ENCODE results near the gene CD109. TPM values are rescaled to one million over a fixed set of nuclear protein-coding genes. Genes with fewer than 3 reads are reported as not detected.
"Not testable (repeated sequence)": the region's sequence is repeated elsewhere in the genome, so short reads cannot be mapped to it uniquely, and the experiment has no call there.

CD109 gene
- total RNA-seq, 1 donor from 2014 or later: 0.33 TPM

GRCh38 chr6:73680289-73680918, 15.6 kb upstream of the CD109 start:
- ATAC-seq: no peak
- DNase-seq (ENCODE audit: low spot score): no peak

GRCh38 chr6:73683574-73683973, 12.4 kb upstream of the CD109 start:
- not testable (repeated sequence) for ATAC-seq; DNase-seq (ENCODE audit: low spot score)

GRCh38 chr6:73688351-73688750, 7.7 kb upstream of the CD109 start:
- ATAC-seq (no peak), DNase-seq (ENCODE audit: low spot score) (no peak)

- ATAC-seq: no peak
- no peak for DNase-seq (ENCODE audit: low spot score)
Measured at GRCh38 chr6:73690056-73690455, 5.9 kb upstream of the CD109 start.

- ATAC-seq: no peak
- no peak for DNase-seq (ENCODE audit: low spot score)
Measured at GRCh38 chr6:73691512-73691911, 4.5 kb upstream of the CD109 start.

- ATAC-seq (no peak), DNase-seq (ENCODE audit: low spot score) (no peak)
Measured at GRCh38 chr6:73694711-73695411, 1.1 kb upstream of the CD109 start.

- no peak for DNase-seq (ENCODE audit: low spot score)
- ATAC-seq: no peak
Measured at GRCh38 chr6:73696966-73697655, 1.1 kb downstream of the CD109 start.

GRCh38 chr6:73699676-73700459, 3.9 kb downstream of the CD109 start:
- DNase-seq (ENCODE audit: low spot score): no peak
- no peak for ATAC-seq

- DNase-seq (ENCODE audit: low spot score) (no peak), ATAC-seq (no peak)
Measured at GRCh38 chr6:73702444-73702843, 6.4 kb downstream of the CD109 start.

GRCh38 chr6:73703466-73703865, 7.5 kb downstream of the CD109 start:
- DNase-seq (ENCODE audit: low spot score) (no peak), ATAC-seq (no peak)

GRCh38 chr6:73704260-73704659, 8.3 kb downstream of the CD109 start:
- ATAC-seq (no peak), DNase-seq (ENCODE audit: low spot score) (no peak)

GRCh38 chr6:73704798-73705197, 8.8 kb downstream of the CD109 start:
- DNase-seq (ENCODE audit: low spot score) (no peak), ATAC-seq (no peak)

GRCh38 chr6:73706971-73707370, 11.0 kb downstream of the CD109 start:
- ATAC-seq: no peak
- DNase-seq (ENCODE audit: low spot score): no peak

- DNase-seq (ENCODE audit: low spot score): no peak
- no peak for ATAC-seq
Measured at GRCh38 chr6:73710470-73710869, 14.5 kb downstream of the CD109 start.

GRCh38 chr6:73710948-73711347, 14.9 kb downstream of the CD109 start:
- ATAC-seq: no peak
- no peak for DNase-seq (ENCODE audit: low spot score)

- no peak for DNase-seq (ENCODE audit: low spot score)
Measured at GRCh38 chr6:73712535-73713173, 16.7 kb downstream of the CD109 start.

GRCh38 chr6:73713426-73714147, 17.6 kb downstream of the CD109 start:
- no peak for ATAC-seq

More at GRCh38 chr6:73712535-73713173, 16.7 kb downstream of the CD109 start:
- no peak for ATAC-seq

GRCh38 chr6:73715111-73715508, 19.1 kb downstream of the CD109 start:
- not testable (repeated sequence) for DNase-seq (ENCODE audit: low spot score); ATAC-seq

More at GRCh38 chr6:73713426-73714147, 17.6 kb downstream of the CD109 start:
- DNase-seq (ENCODE audit: low spot score): no peak

- ATAC-seq (no peak), DNase-seq (ENCODE audit: low spot score) (no peak)
Measured at GRCh38 chr6:73719046-73719445, 23.0 kb downstream of the CD109 start.

Data from left lobe of liver (tissue), 2 donors.